Gastrocnemius medialis (tissue), 4 donors: ENCODE results near the gene USP34.
"Not testable (repeated sequence)": the region's sequence is repeated elsewhere in the genome, so short reads cannot be mapped to it uniquely, and the experiment has no call there.

Experiments used
- POLR2A ChIP-seq, 2 donors: fragments of 450-650 bp; IDR thresholded peaks; one replicate each; pipeline ENCODE4 v1.6.1; 2017; ENCODE audit warnings: antibody characterized with exemption in 2 of 2, mild to moderate bottlenecking in 2 of 2, moderate library complexity in 2 of 2
- TF ChIP-seq, protein P1 (sequence below), 5 experiments: fragments of 450-650 bp in 3 of 5; fragments of 200-600 bp in 2 of 5; sonication (generic) in 2 of 5; IDR thresholded peaks in 4 of 5; conservative IDR thresholded peaks in 1 of 5; 1 replicate in 4 of 5; 2 replicates in 1 of 5; pipeline ENCODE4 v1.5.1; 2016 to 2019; ENCODE audit warnings: antibody characterized with exemption in 5 of 5, mild to moderate bottlenecking in 3 of 5, moderate library complexity in 3 of 5

DNA sequence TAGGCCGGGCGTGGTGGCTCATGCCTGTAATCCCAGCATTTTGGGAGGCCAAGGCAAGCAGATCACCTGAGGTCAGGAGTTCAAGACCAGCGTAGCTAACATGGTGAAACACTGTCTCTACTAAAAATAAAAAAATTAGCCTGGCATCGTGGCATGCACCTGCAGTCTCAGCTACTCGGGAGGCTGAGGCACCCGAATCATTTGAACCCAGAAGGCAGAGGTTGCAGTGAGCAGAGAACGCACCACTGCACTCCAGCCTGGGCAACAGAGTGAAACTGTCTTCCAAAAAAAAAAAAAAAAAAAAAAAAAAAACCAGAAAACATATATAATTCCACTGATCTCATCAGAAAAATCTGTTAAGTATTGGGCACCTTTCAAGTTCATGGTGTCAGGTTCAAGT lies 23.9 kb downstream of the USP34 start:
- TF ChIP-seq, protein P1, sequence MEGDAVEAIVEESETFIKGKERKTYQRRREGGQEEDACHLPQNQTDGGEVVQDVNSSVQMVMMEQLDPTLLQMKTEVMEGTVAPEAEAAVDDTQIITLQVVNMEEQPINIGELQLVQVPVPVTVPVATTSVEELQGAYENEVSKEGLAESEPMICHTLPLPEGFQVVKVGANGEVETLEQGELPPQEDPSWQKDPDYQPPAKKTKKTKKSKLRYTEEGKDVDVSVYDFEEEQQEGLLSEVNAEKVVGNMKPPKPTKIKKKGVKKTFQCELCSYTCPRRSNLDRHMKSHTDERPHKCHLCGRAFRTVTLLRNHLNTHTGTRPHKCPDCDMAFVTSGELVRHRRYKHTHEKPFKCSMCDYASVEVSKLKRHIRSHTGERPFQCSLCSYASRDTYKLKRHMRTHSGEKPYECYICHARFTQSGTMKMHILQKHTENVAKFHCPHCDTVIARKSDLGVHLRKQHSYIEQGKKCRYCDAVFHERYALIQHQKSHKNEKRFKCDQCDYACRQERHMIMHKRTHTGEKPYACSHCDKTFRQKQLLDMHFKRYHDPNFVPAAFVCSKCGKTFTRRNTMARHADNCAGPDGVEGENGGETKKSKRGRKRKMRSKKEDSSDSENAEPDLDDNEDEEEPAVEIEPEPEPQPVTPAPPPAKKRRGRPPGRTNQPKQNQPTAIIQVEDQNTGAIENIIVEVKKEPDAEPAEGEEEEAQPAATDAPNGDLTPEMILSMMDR (IDR thresholded peaks at IDR 0.05 in 4 of 5, conservative IDR thresholded peaks at IDR 0.05 in 1 of 5): not testable (repeated sequence)
- TF ChIP-seq POLR2A (IDR thresholded peaks at IDR 0.05): not testable (repeated sequence)
